ENCODE results near the gene LRRC10B.

LRRC10B gene

GRCh38 chr11:61507012-61507768 lies 1.4 kb upstream of the LRRC10B start:
- Histone ChIP-seq H3K9me3 (ENCODE audit: control insufficient read depth, low read length) (no peaks in the 10 kb centered on the region), H3K4me3 (ENCODE audit: insufficient read depth, low read depth, low read length) (peak overlapping the region; percentile 37), H3K4me1 (ENCODE audit: control insufficient read depth, insufficient read depth, low read length) (peaks cover 45% of the 10 kb centered on the region), H3K36me3 (ENCODE audit: control insufficient read depth, insufficient read depth, low read length) (no peaks in the 10 kb centered on the region), H3K27me3 (ENCODE audit: control insufficient read depth, insufficient read depth, low read length, poor library complexity, severe bottlenecking) (peaks cover 40% of the 10 kb centered on the region), H3K27ac (ENCODE audit: insufficient read depth, low read depth, low read length, poor library complexity, severe bottlenecking) (no peak overlapping the region)
- 57 to 59% methylated on average over 13 to 14 of the region's 14 CpGs for WGBS, 2 experiments

DNA sequence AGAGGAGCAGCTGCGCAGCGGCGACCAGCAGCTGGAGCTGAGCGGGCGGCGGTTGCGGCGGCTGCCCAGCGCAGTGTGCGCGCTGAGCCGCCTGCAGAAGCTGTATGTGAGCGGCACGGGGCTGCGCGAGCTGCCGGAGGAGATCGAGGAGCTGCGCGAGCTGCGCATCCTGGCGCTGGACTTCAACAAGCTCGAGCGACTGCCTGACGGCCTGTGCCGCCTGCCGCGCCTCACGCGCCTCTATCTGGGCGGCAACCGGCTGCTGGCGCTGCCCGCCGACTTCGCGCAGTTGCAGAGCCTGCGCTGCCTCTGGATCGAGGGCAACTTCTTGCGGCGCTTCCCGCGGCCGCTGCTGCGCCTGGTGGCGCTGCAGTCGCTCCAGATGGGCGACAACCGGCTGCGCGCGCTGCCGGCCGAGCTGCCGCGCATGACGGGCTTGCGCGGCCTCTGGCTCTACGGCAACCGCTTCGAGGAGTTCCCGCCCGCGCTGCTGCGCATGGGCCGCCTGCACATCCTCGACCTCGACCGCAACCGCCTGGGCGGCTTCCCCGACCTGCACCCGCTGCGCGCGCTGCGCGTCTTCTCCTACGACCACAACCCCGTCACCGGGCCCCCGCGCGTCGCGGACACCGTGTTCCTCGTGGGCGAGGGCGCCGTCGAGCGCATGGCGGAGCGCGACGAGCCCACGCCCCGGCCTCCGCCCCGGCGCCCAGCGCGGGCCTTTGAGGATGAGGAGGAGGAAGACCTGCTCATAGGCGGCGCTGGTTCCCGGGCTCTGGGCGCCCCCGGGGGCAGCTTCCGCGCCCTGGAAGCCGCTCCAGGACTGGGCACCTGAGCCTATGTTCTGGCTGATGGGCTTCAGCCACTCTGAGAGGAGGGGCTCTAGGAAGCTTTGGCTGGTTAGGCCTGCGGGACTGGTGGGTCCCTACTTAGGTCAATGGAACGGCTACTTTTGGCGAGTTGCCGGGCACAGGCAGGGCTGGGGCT lies 787 bp downstream of the LRRC10B start:
- no peaks in the 10 kb centered on the region for H3K36me3 ChIP-seq (ENCODE audit: control insufficient read depth, insufficient read depth, low read length)
- peaks cover 40% of the 10 kb centered on the region for H3K27me3 ChIP-seq (ENCODE audit: control insufficient read depth, insufficient read depth, low read length, poor library complexity, severe bottlenecking)
- H3K4me3 ChIP-seq (ENCODE audit: insufficient read depth, low read depth, low read length) = peak overlapping the region; percentile 38
- no peak overlapping the region for H3K27ac ChIP-seq (ENCODE audit: insufficient read depth, low read depth, low read length, poor library complexity, severe bottlenecking)
- H3K9me3 ChIP-seq (ENCODE audit: control insufficient read depth, low read length) = no peaks in the 10 kb centered on the region
- 13 to 14% methylated on average over 117 of the region's 117 CpGs for WGBS, 2 experiments
- peaks cover 54% of the 10 kb centered on the region for H3K4me1 ChIP-seq (ENCODE audit: control insufficient read depth, insufficient read depth, low read length)

- Histone ChIP-seq H3K36me3 (ENCODE audit: control insufficient read depth, insufficient read depth, low read length) (no peaks in the 10 kb centered on the region), H3K9me3 (ENCODE audit: control insufficient read depth, low read length) (no peaks in the 10 kb centered on the region), H3K27me3 (ENCODE audit: control insufficient read depth, insufficient read depth, low read length, poor library complexity, severe bottlenecking) (peaks cover 40% of the 10 kb centered on the region), H3K27ac (ENCODE audit: insufficient read depth, low read depth, low read length, poor library complexity, severe bottlenecking) (no peak overlapping the region), H3K4me3 (ENCODE audit: insufficient read depth, low read depth, low read length) (no peak overlapping the region), H3K4me1 (ENCODE audit: control insufficient read depth, insufficient read depth, low read length) (peaks cover 56% of the 10 kb centered on the region)
- 87 to 89% methylated on average over 16 of the region's 16 CpGs for WGBS, 2 experiments
These were observed 1.8 kb downstream of the LRRC10B start for GRCh38 chr11:61510166-61510919.

GRCh38 chr11:61510974-61511373 lies 2.4 kb downstream of the LRRC10B start:
- peaks cover 51% of the 10 kb centered on the region for H3K4me1 ChIP-seq (ENCODE audit: control insufficient read depth, insufficient read depth, low read length)
- H3K36me3 ChIP-seq (ENCODE audit: control insufficient read depth, insufficient read depth, low read length) = no peaks in the 10 kb centered on the region
- H3K9me3 ChIP-seq (ENCODE audit: control insufficient read depth, low read length) = no peaks in the 10 kb centered on the region
- 88 to 89% methylated on average over 14 of the region's 14 CpGs for WGBS, 2 experiments
- no peak overlapping the region for H3K27ac ChIP-seq (ENCODE audit: insufficient read depth, low read depth, low read length, poor library complexity, severe bottlenecking)
- peaks cover 40% of the 10 kb centered on the region for H3K27me3 ChIP-seq (ENCODE audit: control insufficient read depth, insufficient read depth, low read length, poor library complexity, severe bottlenecking)
- no peak overlapping the region for H3K4me3 ChIP-seq (ENCODE audit: insufficient read depth, low read depth, low read length)

- peaks cover 49% of the 10 kb centered on the region for H3K4me1 ChIP-seq (ENCODE audit: control insufficient read depth, insufficient read depth, low read length)
- H3K4me3 ChIP-seq (ENCODE audit: insufficient read depth, low read depth, low read length) = no peak overlapping the region
- H3K9me3 ChIP-seq (ENCODE audit: control insufficient read depth, low read length) = no peaks in the 10 kb centered on the region
- no peak overlapping the region for H3K27ac ChIP-seq (ENCODE audit: insufficient read depth, low read depth, low read length, poor library complexity, severe bottlenecking)
- H3K36me3 ChIP-seq (ENCODE audit: control insufficient read depth, insufficient read depth, low read length) = no peaks in the 10 kb centered on the region
- 53 to 64% methylated on average over 3 of the region's 3 CpGs for WGBS, 2 experiments
- peaks cover 38% of the 10 kb centered on the region for H3K27me3 ChIP-seq (ENCODE audit: control insufficient read depth, insufficient read depth, low read length, poor library complexity, severe bottlenecking)
These were observed 2.8 kb downstream of the LRRC10B start for GRCh38 chr11:61511383-61511782.

DNA sequence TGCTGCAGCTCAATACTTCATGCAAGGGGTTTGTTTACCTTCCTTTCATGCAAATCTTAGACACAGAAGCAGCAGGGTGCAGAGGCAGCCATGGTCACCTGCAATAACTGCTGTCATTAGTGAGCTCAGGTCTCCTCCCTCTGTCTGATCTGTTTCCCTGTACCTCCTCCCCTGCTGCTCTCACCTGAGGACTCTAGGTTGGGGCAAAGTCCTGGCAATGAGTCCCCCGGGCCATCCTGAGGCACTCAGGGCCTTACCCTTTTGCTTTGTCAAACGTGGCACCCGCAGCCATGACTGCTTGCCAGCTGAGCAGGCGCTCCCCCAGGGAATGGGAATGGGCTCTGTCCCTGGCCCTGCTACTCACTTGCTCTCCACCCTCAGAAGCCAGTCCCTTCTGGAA lies 3.9 kb downstream of the LRRC10B start:
- WGBS, 2 experiments = 73 to 81% methylated on average over 4 of the region's 4 CpGs
- Histone ChIP-seq H3K9me3 (ENCODE audit: control insufficient read depth, low read length) (no peaks in the 10 kb centered on the region), H3K27me3 (ENCODE audit: control insufficient read depth, insufficient read depth, low read length, poor library complexity, severe bottlenecking) (peaks cover 30% of the 10 kb centered on the region), H3K27ac (ENCODE audit: insufficient read depth, low read depth, low read length, poor library complexity, severe bottlenecking) (no peak overlapping the region), H3K36me3 (ENCODE audit: control insufficient read depth, insufficient read depth, low read length) (no peaks in the 10 kb centered on the region), H3K4me1 (ENCODE audit: control insufficient read depth, insufficient read depth, low read length) (peaks cover 53% of the 10 kb centered on the region), H3K4me3 (ENCODE audit: insufficient read depth, low read depth, low read length) (no peak overlapping the region)

DNA sequence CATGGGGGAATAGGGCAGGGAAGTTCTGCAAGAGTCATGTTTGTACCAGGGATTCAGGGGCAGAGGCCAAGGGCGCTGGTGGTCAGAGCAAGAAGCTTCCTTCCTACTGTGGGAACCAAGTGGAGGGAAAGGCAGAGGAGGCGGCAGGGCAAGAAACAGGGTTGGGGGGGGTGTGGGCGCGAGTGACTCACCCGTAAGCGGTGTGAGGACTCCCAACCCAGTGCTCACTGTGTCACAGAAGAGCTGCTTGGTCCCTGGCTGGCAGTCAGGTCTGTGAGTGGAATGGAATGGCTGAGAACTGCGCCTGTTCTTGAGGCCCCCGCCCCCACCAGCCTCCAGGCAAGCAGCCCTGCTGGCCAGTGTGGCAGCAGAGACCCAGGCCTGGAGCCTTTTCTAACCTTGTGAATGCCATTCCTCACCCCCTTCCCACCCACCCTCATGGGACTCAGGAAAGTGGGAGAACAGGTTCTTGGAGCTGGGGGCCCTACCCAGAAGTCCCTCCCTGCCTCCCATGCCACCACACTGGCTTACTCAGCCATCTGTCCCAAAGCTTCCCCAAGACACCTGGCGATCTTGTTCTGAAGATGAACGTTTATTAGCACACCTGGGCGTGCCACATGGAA lies 4.7 kb downstream of the LRRC10B start:
- 91 to 92% methylated on average over 11 of the region's 11 CpGs for WGBS, 2 experiments
- Histone ChIP-seq H3K27me3 (ENCODE audit: control insufficient read depth, insufficient read depth, low read length, poor library complexity, severe bottlenecking) (peaks cover 21% of the 10 kb centered on the region), H3K36me3 (ENCODE audit: control insufficient read depth, insufficient read depth, low read length) (no peaks in the 10 kb centered on the region), H3K9me3 (ENCODE audit: control insufficient read depth, low read length) (no peaks in the 10 kb centered on the region), H3K4me3 (ENCODE audit: insufficient read depth, low read depth, low read length) (no peak overlapping the region), H3K27ac (ENCODE audit: insufficient read depth, low read depth, low read length, poor library complexity, severe bottlenecking) (no peak overlapping the region), H3K4me1 (ENCODE audit: control insufficient read depth, insufficient read depth, low read length) (peaks cover 48% of the 10 kb centered on the region)

- WGBS, 2 experiments = 63 to 64% methylated on average over 11 of the region's 11 CpGs
- Histone ChIP-seq H3K27me3 (ENCODE audit: control insufficient read depth, insufficient read depth, low read length, poor library complexity, severe bottlenecking) (peaks cover 15% of the 10 kb centered on the region), H3K27ac (ENCODE audit: insufficient read depth, low read depth, low read length, poor library complexity, severe bottlenecking) (no peak overlapping the region), H3K4me1 (ENCODE audit: control insufficient read depth, insufficient read depth, low read length) (peaks cover 48% of the 10 kb centered on the region), H3K9me3 (ENCODE audit: control insufficient read depth, low read length) (no peaks in the 10 kb centered on the region), H3K36me3 (ENCODE audit: control insufficient read depth, insufficient read depth, low read length) (no peaks in the 10 kb centered on the region), H3K4me3 (ENCODE audit: insufficient read depth, low read depth, low read length) (no peak overlapping the region)
These were observed 5.7 kb downstream of the LRRC10B start for GRCh38 chr11:61514050-61514917.

DNA sequence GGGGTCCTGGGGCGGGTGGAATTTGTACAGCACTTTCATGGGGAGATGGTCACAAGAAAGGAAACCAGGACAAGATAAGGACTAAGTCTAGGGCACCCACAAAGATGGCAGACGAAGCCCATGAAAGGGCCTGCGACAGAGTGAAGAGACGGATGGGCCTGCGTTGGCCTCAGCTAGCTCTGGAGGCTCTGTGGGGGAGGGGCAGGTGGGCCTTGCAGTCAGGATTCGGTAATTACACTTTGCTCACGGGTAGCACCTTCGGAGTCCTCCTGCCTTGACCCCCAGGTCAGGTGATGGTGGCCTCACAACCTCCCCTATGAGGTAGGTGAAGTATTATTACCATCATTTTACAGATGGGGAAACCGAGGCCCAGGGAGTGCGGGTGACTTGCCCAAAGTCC lies 7.1 kb downstream of the LRRC10B start:
- peaks cover 38% of the 10 kb centered on the region for H3K4me1 ChIP-seq (ENCODE audit: control insufficient read depth, insufficient read depth, low read length)
- H3K27ac ChIP-seq (ENCODE audit: insufficient read depth, low read depth, low read length, poor library complexity, severe bottlenecking) = no peak overlapping the region
- H3K4me3 ChIP-seq (ENCODE audit: insufficient read depth, low read depth, low read length) = no peak overlapping the region
- 88 to 90% methylated on average over 10 of the region's 10 CpGs for WGBS, 2 experiments
- H3K9me3 ChIP-seq (ENCODE audit: control insufficient read depth, low read length) = no peaks in the 10 kb centered on the region
- H3K27me3 ChIP-seq (ENCODE audit: control insufficient read depth, insufficient read depth, low read length, poor library complexity, severe bottlenecking) = peaks cover 1% of the 10 kb centered on the region
- H3K36me3 ChIP-seq (ENCODE audit: control insufficient read depth, insufficient read depth, low read length) = no peaks in the 10 kb centered on the region

Data from ectodermal cell (in vitro differentiated cells).